ENCODE results near the gene SGCA.

Gene SGCA

GRCh38 chr17:50134206-50135110 is 31.3 kb upstream of the SGCA start:
- DNase-seq (ENCODE audit: low spot score): no peak

GRCh38 chr17:50135316-50136095 is 30.3 kb upstream of the SGCA start:
- DNase-seq (ENCODE audit: low spot score): no peak

- DNase-seq (ENCODE audit: low spot score): no peak
Observed at GRCh38 chr17:50136096-50136687, 29.6 kb upstream of the SGCA start.

GRCh38 chr17:50137042-50137441 is 28.8 kb upstream of the SGCA start:
- DNase-seq (ENCODE audit: low spot score): no peak

GRCh38 chr17:50139185-50139783 is 26.5 kb upstream of the SGCA start:
- DNase-seq (ENCODE audit: low spot score): no peak

- DNase-seq (ENCODE audit: low spot score): peak; percentile 96
Observed at GRCh38 chr17:50139950-50140885, 25.6 kb upstream of the SGCA start.

- DNase-seq (ENCODE audit: low spot score): no peak
Observed at GRCh38 chr17:50141026-50141744, 24.6 kb upstream of the SGCA start.

GRCh38 chr17:50141745-50142110 is 24.1 kb upstream of the SGCA start:
- no peak for DNase-seq (ENCODE audit: low spot score)

GRCh38 chr17:50143461-50144176 is 22.2 kb upstream of the SGCA start:
- DNase-seq (ENCODE audit: low spot score): no peak

- DNase-seq (ENCODE audit: low spot score): no peak
Observed at GRCh38 chr17:50144355-50144754, 21.4 kb upstream of the SGCA start.

GRCh38 chr17:50144845-50145531 is 20.8 kb upstream of the SGCA start:
- DNase-seq (ENCODE audit: low spot score): no peak

GRCh38 chr17:50145532-50146229 is 20.1 kb upstream of the SGCA start:
- no peak for DNase-seq (ENCODE audit: low spot score)

- no peak for DNase-seq (ENCODE audit: low spot score)
Observed at GRCh38 chr17:50146230-50146926, 19.4 kb upstream of the SGCA start.

GRCh38 chr17:50146927-50147665 is 18.7 kb upstream of the SGCA start:
- no peak for DNase-seq (ENCODE audit: low spot score)

GRCh38 chr17:50147841-50148225 is 18.0 kb upstream of the SGCA start:
- no peak for DNase-seq (ENCODE audit: low spot score)

- no peak for DNase-seq (ENCODE audit: low spot score)
Observed at GRCh38 chr17:50148226-50149090, 17.3 kb upstream of the SGCA start.

GRCh38 chr17:50149091-50149416 is 16.8 kb upstream of the SGCA start:
- DNase-seq (ENCODE audit: low spot score): no peak
